ENCODE results near the gene MANEA.

DNA sequence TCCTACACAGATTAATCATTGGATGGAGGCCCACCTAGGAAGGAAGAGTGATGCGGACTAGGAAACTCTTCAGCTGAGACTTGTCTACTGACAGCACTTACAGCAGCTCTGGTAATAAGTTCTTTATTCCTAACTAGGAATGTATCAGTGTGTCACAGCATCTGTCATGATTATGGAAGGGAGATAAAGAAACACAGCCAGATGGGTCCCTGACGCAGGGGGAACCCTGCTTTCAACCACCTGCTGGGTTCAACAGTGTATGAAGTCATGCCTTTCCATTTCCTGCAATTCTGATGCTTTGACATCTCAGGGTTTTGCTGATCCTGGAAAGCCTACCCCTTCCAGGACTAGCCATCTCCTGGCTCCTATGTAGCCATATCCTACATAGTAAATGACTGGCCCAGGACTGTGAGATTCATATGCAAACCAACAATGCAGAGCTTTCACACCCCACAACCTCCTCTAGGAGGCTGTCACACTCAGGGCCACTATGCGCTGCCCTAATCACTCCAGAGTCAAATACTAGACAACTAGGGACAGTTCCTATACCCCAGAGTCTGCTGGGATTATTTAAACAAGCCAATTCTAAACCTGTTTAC is 29.0 kb upstream of the MANEA start:
- TF ChIP-seq, protein P1, sequence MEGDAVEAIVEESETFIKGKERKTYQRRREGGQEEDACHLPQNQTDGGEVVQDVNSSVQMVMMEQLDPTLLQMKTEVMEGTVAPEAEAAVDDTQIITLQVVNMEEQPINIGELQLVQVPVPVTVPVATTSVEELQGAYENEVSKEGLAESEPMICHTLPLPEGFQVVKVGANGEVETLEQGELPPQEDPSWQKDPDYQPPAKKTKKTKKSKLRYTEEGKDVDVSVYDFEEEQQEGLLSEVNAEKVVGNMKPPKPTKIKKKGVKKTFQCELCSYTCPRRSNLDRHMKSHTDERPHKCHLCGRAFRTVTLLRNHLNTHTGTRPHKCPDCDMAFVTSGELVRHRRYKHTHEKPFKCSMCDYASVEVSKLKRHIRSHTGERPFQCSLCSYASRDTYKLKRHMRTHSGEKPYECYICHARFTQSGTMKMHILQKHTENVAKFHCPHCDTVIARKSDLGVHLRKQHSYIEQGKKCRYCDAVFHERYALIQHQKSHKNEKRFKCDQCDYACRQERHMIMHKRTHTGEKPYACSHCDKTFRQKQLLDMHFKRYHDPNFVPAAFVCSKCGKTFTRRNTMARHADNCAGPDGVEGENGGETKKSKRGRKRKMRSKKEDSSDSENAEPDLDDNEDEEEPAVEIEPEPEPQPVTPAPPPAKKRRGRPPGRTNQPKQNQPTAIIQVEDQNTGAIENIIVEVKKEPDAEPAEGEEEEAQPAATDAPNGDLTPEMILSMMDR (conservative IDR thresholded peaks at IDR 0.05; ENCODE audit: low read length) = no peak
- TF ChIP-seq EZH2phosphoT487 (IDR thresholded peaks at IDR 0.05; ENCODE audit: borderline replicate concordance) = no peak
